Stimulated activated CD4-positive, alpha-beta T cell treated with anti-CD3 and anti-CD28 coated beads, Interleukin-1b, Interleukin-23, amount 100 ng/mL, for 1 hour (primary cell): ENCODE measurements around the gene CCNA2.

Experiments used
- DNase-seq, 2 donors: peaks; one replicate each; pipeline ENCODE4 v3.0.0-alpha.2; 2020; ENCODE audit warnings: low read depth in 2 of 2

The CCNA2 gene

DNA sequence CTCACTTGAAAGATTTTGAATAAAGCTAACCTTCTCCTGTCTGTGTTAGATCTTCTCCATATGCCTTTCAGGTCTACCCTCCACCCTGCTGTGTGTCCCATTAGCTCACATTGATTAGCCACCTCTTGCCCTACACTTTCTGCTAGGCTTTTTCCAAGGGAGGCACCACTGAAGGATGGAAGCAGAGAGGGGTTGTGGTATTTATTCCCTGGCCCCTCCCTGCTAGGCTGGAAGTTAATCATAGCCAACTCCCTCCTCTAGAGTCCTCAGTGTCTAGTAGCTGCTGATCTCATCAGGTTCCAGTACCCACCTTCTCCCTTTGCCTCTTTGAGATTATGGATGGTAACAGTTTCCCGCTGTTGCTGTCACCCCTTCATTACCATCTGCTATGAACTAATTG is 49.8 kb downstream of the CCNA2 start:
- no peak for DNase-seq

DNA sequence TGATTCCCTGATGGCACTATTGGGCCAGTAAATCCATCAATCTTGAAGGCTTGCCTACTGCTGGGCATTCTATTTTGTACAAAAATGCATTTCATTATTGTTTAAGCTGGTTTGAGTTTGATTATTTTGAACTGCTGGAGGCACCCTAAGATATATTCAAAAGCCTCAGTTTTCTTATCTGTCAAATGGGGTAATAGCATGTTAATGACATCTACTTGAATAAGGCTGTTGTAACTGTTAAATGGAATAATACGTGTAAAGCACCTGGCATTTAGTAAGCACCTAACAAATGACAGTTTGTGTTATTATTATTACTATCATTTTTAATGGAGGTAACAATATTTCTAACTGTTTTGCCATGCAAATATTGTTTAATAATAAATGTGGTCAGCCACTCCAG is 51.8 kb downstream of the CCNA2 start:
- no peak for DNase-seq

DNA sequence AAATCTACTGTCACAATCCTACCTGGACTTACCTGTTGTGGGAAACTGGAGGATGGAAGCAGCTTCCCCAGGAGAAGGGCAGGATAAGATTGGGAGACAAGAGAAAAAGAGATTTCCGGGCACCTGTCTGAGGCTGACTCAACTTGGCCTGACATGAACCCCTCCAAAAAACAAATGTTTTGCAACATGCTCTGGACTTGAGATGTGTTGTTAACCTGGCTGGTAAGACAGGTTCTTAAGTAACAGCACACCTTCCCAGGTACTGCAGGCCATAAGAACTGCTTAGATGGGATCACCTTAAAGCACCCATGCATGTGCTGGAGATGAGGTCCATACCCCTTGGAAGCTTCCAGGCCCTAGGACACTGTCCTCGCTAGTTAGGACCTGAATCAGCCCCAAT is 54.3 kb downstream of the CCNA2 start:
- no peak for DNase-seq

DNA sequence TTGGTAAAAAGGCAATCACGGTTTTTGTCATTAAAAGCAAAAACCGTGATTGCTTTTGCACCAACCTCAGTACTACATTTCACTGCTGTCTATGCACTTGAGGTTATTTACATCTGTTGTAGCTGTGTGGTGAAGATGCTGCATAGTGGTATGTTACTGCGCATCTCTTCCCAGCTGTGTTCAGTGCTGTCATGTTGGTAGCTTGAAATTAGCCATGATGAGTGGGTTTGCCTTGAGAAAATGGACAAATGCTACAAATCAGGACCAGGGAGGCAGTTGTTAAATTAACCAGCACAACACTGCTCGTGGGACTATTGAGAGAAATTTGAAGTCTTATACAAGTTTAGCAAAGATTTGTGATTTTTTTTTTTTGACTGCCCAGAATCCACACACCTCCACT is 56.5 kb downstream of the CCNA2 start:
- DNase-seq = no peak
